ENCODE results near the gene PMS2.
"Not testable (repeated sequence)": the region's sequence is repeated elsewhere in the genome, so short reads cannot be mapped to it uniquely, and the experiment has no call there.

GRCh38 chr7:6007835-6008590 is 836 bp downstream of the PMS2 start:
- not testable (repeated sequence) for TF ChIP-seq POLR2A (IDR thresholded peaks at IDR 0.05; ENCODE audit: low read depth, low read length); CTCF (IDR thresholded peaks at IDR 0.05 in 2 of 3, conservative IDR thresholded peaks at IDR 0.05 in 1 of 3; ENCODE audit: control insufficient read depth in 2 of 3, extremely low read depth in 1 of 3, insufficient read depth in 1 of 3, low read depth in 3 of 3, low read length in 3 of 3); RELB (IDR thresholded peaks at IDR 0.05; ENCODE audit: low read depth); CHD1 (IDR thresholded peaks at IDR 0.05; ENCODE audit: low read depth, low read length); ZNF622 (IDR thresholded peaks at IDR 0.05); SMC3 (IDR thresholded peaks at IDR 0.05; ENCODE audit: borderline replicate concordance, low read length)
- TF ChIP-seq, protein P1, sequence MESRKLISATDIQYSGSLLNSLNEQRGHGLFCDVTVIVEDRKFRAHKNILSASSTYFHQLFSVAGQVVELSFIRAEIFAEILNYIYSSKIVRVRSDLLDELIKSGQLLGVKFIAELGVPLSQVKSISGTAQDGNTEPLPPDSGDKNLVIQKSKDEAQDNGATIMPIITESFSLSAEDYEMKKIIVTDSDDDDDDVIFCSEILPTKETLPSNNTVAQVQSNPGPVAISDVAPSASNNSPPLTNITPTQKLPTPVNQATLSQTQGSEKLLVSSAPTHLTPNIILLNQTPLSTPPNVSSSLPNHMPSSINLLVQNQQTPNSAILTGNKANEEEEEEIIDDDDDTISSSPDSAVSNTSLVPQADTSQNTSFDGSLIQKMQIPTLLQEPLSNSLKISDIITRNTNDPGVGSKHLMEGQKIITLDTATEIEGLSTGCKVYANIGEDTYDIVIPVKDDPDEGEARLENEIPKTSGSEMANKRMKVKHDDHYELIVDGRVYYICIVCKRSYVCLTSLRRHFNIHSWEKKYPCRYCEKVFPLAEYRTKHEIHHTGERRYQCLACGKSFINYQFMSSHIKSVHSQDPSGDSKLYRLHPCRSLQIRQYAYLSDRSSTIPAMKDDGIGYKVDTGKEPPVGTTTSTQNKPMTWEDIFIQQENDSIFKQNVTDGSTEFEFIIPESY (IDR thresholded peaks at IDR 0.05), result not testable (repeated sequence)
